HPDE6-E6E7 (cell line): ENCODE data around the gene MBOAT7.
"Not testable (repeated sequence)": the region's sequence is repeated elsewhere in the genome, so short reads cannot be mapped to it uniquely, and the experiment has no call there.

Experiments used
- DNase-seq: peaks from one replicate; pipeline ENCODE4 v3.0.0; 2011; ENCODE audit warnings: missing footprints; ENCODE audit errors: extremely low spot score

The MBOAT7 gene

DNA sequence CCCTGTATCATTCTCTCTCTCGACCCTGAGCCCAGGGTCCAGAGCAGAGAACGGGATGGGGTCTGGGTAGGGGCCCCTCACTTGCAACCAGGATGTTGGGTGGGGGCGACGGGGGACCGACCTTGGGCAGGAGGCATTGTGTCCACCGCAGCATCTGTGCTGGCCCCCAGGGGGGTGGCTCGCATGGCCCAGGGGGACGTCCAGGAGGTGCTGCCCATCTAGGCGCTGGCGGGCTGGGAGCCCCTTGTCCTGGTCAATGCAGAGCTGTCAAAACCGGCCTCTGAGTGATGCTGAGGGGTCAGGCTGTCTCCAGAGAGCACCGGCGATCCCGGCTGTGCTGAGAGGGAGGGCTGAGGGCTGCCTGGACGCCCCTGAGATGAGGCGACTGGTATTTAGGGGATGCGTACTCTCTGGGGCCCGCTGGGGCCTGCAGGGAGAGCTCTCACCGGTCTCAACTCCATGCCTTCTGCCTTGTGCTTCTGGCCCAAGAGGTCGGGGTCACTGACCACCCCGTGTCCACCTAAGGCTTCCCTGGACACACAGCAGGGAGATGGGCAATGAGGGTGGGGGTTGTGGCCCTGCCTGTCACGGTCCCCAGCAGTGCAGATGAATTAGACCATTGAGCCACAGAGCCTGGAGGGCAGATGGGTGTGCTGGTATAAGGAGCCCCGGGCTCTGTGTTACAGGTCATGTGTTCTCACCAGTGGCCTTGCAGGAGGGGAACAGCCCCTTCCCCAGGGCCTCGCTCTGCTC is 19.9 kb upstream of the MBOAT7 start:
- DNase-seq, result no peak

DNA sequence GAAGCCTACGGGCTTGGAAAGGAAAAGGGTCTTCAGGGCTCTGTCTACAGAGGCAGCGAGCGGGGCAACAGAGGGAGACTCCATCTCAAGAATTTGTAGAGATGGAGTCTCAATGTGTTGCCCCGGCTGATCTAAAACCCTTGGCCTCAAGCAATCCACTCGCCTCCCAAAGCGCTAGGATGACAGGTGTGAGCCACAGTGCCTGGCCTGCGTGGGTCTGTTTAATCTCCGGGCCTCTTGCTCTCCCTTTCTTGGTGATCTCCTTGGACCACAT is 19.3 kb upstream of the MBOAT7 start:
- DNase-seq, result no peak

DNA sequence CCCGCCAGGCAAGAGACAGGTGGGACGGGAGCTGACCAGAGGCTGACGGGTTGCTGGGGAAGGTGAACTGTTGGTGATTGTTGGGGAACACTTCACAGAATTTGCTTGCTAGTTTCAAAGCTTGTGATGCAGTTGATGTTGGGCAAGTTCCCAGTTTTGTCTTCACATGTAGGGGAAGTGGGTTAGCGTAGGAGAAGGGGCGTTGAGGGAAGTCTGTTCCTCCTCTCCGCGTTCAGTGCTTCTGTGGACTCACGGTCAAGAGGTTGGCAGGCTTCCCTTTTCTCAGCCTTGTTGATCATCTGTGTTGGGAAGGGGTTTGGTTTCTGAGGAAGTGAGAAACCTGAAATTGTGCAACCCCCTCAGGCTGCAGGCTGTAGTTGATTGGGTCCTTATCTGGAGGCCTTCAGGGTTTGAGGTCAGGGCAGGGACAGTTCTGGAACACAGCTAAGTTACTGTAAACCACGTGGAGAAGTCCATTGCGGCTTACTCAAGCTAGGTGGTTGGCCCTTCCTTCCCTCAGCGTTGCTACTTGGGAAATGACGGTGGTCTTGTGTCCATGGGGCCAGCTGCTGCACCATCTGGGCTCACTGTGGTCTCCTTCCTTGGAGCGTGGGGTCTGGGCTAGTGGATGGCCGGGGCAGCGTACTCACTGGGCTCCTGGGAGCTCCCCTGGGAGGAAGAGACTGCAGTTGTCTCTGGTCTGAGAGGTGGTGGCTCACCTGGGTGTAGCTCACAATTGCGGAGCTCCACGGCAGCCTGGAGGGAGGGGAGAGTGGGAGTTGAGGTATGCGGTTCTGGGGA is 18.8 kb upstream of the MBOAT7 start:
- no peak for DNase-seq

GRCh38 chr19:54207676-54207982 is 18.2 kb upstream of the MBOAT7 start:
- DNase-seq, result no peak

DNA sequence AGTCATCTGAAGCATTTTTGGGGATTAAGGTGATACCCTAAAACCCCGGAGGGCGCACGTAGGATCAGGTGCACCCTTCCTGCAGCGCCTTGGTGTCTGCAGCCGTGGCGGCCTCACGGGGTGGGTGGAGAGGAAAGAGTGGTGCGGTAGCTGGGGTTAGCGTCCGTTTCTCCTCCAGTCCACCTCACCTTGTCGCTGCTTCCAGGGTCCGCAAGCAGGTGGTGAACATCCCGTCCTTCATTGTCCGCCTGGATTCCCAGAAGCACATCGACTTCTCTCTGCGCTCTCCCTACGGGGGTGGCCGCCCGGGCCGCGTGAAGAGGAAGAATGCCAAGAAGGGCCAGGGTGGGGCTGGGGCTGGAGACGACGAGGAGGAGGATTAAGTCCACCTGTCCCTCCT is 17.8 kb upstream of the MBOAT7 start:
- DNase-seq, result not testable (repeated sequence)

DNA sequence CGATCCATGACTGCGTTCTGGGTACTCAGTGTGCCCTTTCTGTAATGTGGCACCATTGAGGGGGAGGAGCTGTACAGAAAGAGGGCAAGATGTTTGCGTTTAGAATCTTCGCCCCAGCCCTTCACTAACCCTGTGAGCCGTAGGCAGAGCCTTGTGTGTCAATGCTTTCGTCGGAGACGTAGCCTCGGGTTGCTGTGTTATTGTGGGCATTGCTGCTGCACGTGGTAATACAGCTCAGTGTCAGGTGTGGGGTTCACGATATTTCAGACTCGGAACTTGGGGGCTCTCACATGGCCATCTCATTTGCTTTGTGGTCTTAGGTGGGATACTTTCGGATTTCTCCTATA is 17.4 kb upstream of the MBOAT7 start:
- no peak for DNase-seq

- no peak for DNase-seq
These were observed 16.9 kb upstream of the MBOAT7 start for GRCh38 chr19:54206030-54206830.

- no peak for DNase-seq
These were observed 15.5 kb upstream of the MBOAT7 start for GRCh38 chr19:54204767-54205468.

DNA sequence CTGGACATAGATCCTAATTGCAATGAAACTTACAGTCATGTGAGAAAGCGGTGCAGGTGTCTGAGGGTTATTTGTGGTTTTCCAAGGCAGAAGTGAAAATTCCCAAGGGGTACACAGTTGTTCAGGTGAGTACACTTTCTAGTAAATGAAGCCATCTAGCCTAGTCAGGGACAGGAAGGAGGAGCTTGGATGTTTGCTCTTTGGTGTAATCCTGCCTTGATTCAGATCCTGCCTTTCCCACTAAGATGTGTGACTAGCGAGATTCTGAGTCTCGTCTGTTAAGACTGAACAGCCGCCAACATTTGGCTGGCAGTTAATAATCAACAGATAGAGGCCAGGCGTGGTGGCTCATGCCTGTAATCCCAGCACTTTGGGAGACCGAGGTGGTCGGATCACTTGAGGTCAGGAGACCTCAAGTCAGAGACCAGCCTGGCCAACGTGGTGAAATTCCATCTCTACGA is 13.8 kb upstream of the MBOAT7 start:
- DNase-seq, result no peak

GRCh38 chr19:54201980-54202379 is 12.6 kb upstream of the MBOAT7 start:
- no peak for DNase-seq

DNA sequence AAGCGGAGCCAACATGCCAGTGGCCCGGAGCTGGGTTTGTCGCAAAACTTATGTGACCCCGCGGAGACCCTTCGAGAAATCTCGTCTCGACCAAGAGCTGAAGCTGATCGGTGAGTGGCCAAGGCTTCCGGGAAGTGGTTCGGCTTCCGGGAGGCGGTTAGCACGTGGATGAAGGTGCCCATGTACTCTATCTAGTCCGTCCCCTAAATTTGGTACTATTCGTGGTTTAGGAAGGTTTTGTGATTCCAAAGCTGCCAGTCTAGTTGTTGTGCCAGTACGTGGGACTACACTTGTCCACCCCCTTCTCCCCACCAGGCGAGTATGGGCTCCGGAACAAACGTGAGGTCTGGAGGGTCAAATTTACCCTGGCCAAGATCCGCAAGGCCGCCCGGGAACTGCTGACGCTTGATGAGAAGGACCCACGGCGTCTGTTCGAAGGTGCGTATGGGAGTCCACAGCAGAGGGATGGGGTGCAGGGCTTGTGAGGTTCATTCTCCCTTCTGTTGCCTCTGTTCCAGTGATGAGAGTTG is 11.9 kb upstream of the MBOAT7 start:
- DNase-seq, result no peak

- DNase-seq, result no peak
These were observed 10.0 kb upstream of the MBOAT7 start for GRCh38 chr19:54199401-54199800.

GRCh38 chr19:54197121-54197520 is 7.7 kb upstream of the MBOAT7 start:
- no peak for DNase-seq

DNA sequence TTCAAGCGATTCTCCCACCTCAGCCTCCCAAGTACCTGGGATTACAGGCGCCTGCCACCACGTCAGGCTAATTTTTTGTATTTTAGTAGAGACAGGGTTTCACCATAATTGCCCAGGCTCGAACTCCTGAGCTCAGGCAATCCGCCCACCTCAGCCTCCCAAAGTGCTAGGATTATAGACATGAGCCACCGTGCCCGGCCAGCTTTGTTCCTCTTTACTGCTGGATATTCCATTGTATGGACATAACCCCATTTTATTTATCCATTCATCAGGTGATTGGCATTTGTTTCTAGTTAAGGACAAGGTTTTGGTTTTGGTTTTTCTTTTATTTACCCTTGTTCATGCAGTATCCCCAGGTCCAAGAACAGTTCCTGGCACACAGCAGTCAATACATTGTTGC is 7.2 kb upstream of the MBOAT7 start:
- no peak for DNase-seq

DNA sequence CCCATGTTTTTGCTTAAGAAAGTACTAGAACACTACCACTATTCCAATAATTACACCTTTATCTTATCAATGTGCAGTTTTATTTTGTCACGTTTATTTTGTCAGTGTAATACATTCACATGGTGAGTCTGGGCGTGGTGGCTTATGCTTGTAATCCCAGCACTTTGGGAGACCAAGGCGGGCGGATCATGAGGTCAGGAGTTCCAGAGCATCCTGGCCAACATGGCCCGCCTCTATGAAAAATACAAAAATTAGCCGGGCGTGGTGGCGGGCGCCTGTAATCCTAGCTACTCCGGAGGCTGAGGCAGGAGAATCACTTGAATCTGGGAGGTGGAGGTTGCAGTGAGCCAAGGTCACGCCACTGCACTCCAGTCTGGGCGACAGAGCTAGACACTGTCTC is 5.1 kb upstream of the MBOAT7 start:
- DNase-seq, result not testable (repeated sequence)

GRCh38 chr19:54193011-54193410 is 3.6 kb upstream of the MBOAT7 start:
- DNase-seq, result no peak

GRCh38 chr19:54191811-54192453 is 2.6 kb upstream of the MBOAT7 start:
- DNase-seq, result no peak

- DNase-seq, result no peak
These were observed 1.8 kb upstream of the MBOAT7 start, which contains the start of gene TSEN34 for GRCh38 chr19:54191011-54191810. TSEN34 (plus strand) TSS chr19:54191308; CDS start chr19:54191365, 57 bp downstream.

GRCh38 chr19:54190503-54191010 is 1.2 kb upstream of the MBOAT7 start:
- peak; percentile 77 for DNase-seq
